HG02981 (cell line): ENCODE data around the gene SHISA2.

Source experiments
- ATAC-seq: cut with Tn5 transposase; IDR thresholded peaks from one replicate; pipeline ENCODE4 v1.9.1; 2021; ENCODE audit warnings: mild to moderate bottlenecking, moderate library complexity; ENCODE audit not compliant: unreplicated experiment

Gene SHISA2

DNA sequence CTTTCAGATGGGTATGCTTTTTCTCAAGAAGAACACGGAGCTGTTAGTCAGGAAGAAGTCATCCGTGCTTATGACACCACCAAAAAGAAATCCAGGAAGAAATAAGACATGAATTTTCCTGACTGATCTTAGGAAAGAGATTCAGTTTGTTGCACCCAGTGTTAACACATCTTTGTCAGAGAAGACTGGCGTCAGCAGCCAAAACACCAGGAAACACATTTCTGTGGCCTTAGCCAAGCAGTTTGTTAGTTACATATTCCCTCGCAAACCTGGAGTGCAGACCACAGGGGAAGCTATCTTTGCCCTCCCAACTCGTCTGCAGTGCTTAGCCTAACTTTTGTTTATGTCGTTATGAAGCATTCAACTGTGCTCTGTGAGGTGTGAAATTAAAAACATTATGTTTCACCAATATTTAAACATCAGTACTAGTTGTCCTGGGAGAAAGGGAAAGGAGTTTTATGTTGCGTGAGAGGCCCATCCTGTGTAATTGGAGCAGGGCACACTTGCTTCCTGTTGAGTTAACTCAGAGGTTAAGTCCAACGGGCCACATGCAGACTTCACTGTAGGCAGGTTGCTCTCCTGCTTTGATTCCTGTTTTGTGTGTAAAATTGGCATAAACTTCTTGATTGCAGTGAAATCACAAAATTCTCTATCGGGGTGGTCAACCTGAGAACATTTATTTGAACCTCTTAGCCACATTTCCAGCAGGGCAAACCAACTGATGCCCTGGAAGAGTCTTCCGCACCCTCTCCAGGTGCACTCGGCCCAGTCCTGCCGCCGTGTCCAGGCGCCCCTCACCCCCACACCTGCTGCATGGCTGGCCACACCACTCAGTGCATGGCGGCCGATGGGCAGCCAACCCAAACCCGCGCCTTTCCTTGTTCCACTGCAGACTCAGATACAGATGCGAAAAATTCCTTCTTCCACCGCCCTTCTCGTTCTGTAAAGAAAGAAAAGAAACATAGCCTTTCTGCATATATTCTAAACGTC is 31.6 kb downstream of the SHISA2 start:
- no peak for ATAC-seq

DNA sequence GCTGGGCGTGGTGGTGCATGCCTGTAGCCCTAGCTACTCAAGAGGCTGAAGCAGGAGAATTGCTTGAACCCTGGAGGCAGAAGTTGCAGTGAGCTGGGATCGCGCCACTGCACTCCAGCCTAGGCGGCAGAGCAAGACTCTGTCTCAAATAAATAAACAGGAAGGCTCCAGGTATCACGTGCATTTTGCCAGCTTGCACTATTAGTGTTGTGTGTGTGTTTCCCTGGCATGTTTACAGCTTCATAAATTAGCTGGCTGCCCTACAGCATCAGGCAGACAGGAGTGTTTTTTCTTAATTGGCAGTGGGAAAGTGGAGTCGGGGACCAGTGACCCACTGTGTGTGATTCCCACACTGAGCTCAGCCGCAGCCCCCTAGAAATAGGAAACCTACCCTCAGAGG is 32.6 kb downstream of the SHISA2 start:
- ATAC-seq: no peak

DNA sequence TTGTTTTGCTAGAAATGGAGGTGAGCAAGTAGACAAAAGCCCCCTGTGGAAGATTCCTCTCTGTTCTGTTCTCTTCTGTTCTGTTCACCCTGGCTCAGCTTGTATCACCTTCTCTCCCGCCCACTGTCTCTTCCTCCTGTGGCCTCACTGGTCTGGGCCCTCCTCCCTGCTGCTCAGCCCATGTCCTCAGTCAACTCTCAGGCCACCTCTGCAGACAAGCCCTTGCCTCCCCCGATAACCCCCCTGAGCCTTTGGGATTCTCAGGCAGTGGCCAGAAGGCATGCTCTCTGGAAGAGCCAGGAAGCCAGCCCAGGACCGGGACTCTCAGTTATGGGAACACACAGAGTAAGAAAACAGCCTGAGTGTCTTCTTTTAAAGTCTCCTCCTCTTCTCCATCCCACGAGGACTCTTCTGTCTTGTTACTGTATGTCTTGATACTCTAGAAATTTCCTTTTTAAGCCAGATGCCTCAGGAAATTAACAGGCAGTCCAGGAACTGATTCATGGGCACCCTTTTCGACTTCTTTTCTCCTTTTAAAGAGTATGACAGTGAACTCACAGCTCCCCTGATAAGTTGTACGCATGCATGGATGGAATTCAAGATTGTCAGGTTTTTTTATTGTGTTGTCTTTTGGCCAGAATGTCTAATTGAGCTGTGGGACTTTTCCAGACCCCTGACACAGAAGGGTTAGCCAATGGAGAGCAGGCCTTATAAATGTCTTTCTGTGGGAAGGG is 33.7 kb downstream of the SHISA2 start:
- no peak for ATAC-seq

DNA sequence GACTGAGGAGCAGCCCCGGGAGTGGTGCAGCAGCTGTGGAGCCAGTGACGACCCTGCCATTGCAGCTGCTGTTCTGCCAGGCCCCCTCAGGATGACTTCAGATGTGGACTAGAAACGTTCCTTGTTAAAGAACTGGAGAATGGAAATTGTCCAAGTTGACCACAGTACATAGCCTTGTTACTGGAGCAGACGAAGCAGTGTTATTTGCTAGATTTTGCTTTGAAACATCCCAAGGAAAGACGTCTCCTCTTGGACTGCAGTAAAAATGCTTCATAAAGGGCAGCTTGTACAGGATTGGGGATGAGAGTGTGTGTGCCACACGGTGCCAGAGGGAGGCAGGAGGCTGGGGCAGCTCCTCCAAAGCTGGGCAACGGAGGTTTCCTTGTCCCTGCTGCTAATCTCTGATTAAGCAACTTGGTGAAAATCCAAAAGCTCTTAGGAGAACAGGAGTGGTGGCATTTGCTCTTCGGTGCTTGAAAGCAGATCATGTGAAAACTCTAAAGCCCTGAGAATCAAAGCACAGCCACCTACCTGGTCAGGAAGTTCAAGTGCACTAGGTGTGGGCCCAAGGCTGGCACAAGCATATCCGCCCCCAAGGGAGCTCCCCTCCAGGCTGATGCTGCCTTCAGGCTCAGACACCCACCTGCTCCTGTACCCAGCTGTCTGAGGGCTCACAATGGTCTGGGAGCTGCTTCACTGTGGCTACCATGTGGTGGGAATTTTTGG is 34.5 kb downstream of the SHISA2 start:
- no peak for ATAC-seq

DNA sequence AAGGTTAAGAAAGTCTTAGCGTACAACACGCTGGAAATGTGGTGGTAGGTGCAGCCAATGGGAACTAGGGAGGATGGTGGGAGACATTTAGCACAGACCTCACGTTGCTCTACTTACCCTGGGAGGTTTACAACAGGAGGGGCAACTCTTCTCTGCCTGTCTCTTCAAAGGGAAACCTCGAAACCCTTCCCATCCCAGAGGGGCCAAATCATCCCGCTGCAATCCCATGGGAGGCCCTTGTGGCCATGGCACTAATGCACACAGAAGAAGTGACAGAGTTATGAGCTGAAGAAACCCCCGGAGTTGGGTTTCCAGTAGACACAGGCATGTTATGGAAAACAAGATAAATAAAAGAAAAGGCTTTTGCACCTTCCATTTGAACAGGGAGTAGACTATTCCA is 35.6 kb downstream of the SHISA2 start:
- ATAC-seq: no peak

DNA sequence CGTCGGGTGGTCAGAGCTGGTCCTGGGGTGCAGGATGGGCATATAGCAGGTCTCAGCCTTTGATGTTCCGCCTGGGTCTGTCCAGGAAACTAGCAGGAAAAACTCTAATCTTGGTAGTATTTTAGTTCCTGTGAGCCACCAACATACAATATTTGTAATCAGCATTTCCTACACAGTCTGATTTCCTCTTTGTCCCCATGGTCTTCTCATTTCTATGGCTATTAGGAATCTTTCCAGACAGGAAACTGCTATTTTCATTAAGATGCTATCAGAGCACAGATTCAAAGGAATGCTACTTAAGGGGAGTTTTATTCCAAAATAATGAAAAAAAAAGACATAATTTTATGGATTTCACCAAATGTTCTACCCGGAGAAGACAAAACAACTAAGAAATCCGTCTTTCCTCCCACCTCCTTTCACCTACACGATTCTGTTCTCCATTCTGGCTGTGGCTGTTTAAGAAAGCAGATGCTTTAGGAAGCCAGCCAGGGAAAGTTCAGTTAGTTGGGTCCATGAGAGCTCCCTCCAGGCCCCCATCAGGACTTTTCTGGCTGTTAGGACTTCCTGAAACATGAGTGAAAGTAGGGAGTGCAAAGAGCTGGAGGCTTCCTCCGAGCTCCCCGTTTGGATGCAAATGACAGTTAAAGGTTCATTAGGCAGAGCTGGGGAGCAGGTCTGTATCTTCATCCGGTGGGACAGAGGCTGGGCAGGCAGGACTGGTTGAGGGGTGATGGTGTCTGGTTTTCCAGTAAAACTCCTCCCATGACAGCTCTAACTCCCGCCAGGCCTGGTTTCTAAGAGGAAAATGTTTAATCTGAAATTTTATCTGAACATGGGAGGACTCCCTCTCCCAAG is 36.3 kb downstream of the SHISA2 start:
- no peak for ATAC-seq

DNA sequence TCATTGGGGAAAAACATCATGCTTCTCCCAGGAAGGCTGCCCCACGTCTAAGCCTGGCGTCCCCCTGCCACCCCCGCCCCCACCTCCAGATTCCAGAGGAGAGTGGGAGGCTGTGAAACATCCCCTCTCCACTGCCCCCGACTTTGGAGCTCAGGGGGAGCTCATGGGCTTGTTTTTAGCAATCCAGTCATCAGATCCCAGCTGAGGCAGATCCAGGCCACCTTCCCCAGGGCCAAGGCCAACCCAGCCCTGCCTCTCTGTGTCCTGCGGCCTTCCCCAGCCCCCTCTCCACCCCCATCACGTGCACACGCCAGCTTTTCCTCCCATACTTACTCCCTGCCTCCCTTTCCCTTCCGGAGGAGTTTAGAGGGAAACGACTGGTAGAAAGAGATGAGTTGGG is 38.8 kb downstream of the SHISA2 start:
- ATAC-seq: no peak

DNA sequence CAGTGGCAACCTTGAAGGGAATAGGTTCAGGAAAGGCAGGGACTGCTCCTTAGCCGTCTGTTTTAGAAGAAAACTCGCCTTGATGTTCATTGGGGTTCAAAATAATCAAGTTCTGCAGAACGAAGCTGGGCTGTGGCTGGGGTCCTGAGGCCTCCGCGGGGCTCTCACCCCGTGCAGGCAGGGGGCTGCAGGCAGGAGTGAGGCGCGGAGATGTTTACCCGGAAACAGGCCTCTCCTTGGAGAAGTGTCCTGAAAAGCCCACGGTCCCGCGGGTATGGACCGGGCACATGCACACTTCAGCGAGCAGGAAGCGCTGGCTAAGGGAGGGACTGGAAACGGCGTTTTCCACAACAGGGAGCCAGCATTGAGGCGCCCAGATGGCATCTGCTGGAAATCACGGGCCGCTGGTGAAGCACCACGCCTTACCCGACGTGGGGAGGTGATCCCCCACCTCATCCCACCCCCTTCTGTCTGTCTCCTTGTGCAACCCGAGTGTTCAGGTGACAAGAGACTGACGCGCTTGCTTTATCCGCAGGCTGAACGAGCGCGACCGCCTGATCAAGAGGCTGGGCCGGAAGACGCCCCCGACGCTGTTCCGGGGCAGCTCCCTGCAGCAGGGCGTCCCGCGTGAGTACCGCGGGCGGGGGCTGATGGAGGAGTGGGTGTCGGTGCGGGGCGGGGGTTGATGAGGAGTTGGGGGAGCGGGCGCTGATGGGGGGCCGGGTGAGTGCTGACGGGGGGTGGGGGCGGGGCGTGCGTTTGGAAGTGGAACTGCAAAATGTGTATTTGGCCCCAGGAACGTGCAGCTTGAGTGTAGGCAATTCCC is 39.6 kb downstream of the SHISA2 start:
- ATAC-seq: no peak

DNA sequence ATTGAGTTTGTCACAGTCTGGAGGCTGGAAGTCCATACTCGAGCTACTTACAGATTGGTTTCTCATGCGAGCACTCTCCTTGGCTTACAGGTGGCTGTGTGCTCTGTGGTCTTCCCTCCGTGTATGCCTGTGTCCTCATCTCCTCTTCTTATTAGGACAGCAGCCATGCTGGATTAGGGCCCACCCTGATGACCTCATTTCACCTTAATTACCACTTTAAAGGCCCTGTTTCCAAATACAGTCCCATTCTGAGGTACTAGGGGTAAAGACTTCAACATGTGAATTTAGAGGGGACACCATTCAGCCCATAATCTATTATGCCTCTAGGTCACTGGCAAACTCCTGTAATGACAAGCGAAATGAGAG is 40.6 kb downstream of the SHISA2 start:
- no peak for ATAC-seq

DNA sequence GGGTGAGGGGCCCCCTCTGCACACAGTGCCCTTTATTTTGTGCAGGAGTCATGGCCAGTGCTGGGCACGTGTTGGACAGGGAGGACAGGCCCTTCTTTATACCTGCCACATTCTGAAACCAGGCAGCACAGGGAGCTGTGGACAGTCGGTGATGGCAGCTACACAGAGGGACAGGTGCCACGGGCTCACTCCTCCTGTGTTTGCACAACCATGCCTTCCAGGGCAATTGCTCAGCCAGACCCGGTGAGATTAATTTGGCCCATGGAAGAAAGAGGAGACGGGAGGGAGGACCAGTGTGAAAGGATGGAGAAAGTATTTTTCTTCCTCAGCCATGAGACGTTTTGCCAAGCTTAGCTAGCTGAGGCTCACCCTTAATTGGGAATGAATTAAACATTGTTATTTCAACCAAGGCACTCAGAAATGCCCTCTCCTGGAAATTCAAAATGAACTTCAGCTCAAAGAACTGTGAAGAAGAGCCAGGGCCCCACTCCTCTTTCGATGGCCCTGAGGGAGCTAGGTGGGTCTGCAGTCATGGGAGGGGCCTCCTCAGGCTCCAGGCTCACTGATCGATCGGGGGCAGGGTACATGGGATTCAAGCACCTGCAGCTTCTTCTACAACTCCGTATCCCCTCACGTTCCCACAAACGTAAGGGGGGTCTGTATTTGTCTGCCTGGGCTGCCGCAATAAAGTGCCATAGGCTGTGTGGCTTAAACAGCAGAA is 41.2 kb downstream of the SHISA2 start:
- no peak for ATAC-seq

DNA sequence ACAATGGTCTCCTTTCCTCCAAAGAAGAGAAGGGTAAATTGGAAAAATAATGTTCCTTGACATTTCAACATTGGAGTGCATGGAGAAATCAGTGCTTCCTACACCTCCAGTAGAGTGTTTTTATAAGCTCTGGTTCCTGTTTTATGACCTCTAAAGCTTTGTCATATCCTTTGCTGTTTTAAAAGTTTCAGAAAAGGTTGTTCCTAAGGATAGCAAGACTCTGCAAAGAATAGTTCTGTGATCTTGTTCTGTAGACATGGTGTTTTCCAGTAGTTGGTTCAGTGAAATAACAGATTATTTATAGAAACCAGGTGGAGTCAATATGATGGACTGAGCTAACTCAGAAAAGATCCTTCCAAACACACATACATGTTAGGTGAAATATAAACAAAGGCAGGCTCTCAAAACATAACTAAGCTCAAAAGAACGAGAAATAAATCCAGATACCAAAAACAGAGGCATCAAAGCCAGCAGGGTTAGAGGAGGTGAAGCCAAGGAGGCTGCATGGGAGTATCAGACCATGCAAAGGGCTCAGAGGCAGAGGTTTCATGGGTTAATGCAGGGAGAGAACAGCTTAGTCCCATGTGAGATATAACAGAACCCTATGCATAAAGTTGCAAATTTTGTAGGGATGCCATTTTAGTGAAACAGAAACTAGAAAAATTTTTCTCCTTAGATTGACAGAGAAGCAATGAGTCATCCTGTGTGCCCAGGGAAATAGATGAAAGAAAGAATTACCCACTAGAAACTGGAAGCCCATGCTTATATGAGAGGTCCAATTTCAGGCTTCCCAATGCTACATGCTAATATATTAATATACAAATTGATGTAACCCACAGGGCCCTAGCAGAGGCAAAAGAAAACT is 44.3 kb downstream of the SHISA2 start:
- ATAC-seq: no peak
